Activated CD8-positive, alpha-beta memory T cell treated with anti-CD3 and anti-CD28 coated beads, Interleukin-2, amount 10 ng/mL, durations not matched to agents 7 days and 5 days (primary cell): ENCODE results near the gene YPEL2. TPM values are rescaled to one million over a fixed set of nuclear protein-coding genes. Genes with fewer than 3 reads are reported as not detected.
"Not testable (repeated sequence)": the region's sequence is repeated elsewhere in the genome, so short reads cannot be mapped to it uniquely, and the experiment has no call there.

Experiments used
- ATAC-seq: fragments of 150-1000 bp; cut with Tn5 transposase; one replicate; pipeline ENCODE4 v1.10.0; 2021; ENCODE audit warnings: moderate library complexity
- CTCF ChIA-PET: fragments of 350-600 bp; sonication (Branson Sonifier 250); formaldehyde crosslinking; loops from one replicate; lab custom pipeline; 2021; ENCODE audit warnings: antibody characterized with exemption; lab: Charles Lee
- DNase-seq: peaks from one replicate; pipeline ENCODE4 v3.0.0-alpha.2; 2020
- H3K27ac Mint-ChIP-seq: one replicate; pipeline ENCODE4 v1.8.0; 2021; ENCODE audit warnings: mild to moderate bottlenecking, mixed read lengths
- H3K27me3 Mint-ChIP-seq: one replicate; pipeline ENCODE4 v1.8.0; 2021; ENCODE audit warnings: mixed read lengths
- H3K36me3 Mint-ChIP-seq: one replicate; pipeline ENCODE4 v1.8.0; 2021; ENCODE audit warnings: mild to moderate bottlenecking, mixed read lengths
- H3K4me1 Mint-ChIP-seq: one replicate; pipeline ENCODE4 v1.8.0; 2021; ENCODE audit warnings: mixed read lengths
- H3K4me3 Mint-ChIP-seq: one replicate; pipeline ENCODE4 v1.8.0; 2021; ENCODE audit warnings: mild to moderate bottlenecking, moderate library complexity, mixed read lengths
- H3K9me3 Mint-ChIP-seq: one replicate; pipeline ENCODE4 v1.8.0; 2022; ENCODE audit warnings: low read depth, mixed read lengths
- total RNA-seq, 2 experiments: library from RNA; stranded (reverse); gene quantifications; one replicate each; pipeline ENCODE4 v1.2.3, GENCODE V29; 2021

Gene YPEL2
- total RNA-seq, 2 experiments from 2014 or later = 9.9 to 12.3 TPM

- DNase-seq (no peak), ATAC-seq (no peak)
- peaks cover 3% of the 10 kb centered on the region for H3K36me3 Mint-ChIP-seq
- CTCF ChIA-PET = interaction anchor here (0.9 kb wide), 2 partner anchors 21 to 64 kb away, joined by 3 to 4 read pairs; no protein-coding TSS in a partner anchor
- H3K4me3 Mint-ChIP-seq = no peak overlapping the region
- H3K9me3 Mint-ChIP-seq = no peaks in the 10 kb centered on the region
- peaks cover 55% of the 10 kb centered on the region for H3K4me1 Mint-ChIP-seq
- no peak overlapping the region for H3K27ac Mint-ChIP-seq
- H3K27me3 Mint-ChIP-seq = no peaks in the 10 kb centered on the region
Observed at GRCh38 chr17:59377410-59377809, 46.0 kb downstream of the YPEL2 start.

GRCh38 chr17:59378675-59379074 lies 47.2 kb downstream of the YPEL2 start:
- CTCF ChIA-PET = no interaction called here
- no peaks in the 10 kb centered on the region for H3K27me3 Mint-ChIP-seq
- H3K9me3 Mint-ChIP-seq = no peaks in the 10 kb centered on the region
- H3K4me1 Mint-ChIP-seq = peaks cover 43% of the 10 kb centered on the region
- H3K4me3 Mint-ChIP-seq = no peak overlapping the region
- ATAC-seq = no peak
- DNase-seq = no peak
- H3K27ac Mint-ChIP-seq = no peak overlapping the region
- peaks cover 3% of the 10 kb centered on the region for H3K36me3 Mint-ChIP-seq

GRCh38 chr17:59380474-59380873 lies 49.0 kb downstream of the YPEL2 start:
- H3K36me3 Mint-ChIP-seq = no peaks in the 10 kb centered on the region
- ATAC-seq (no peak), DNase-seq (no peak)
- H3K9me3 Mint-ChIP-seq = no peaks in the 10 kb centered on the region
- H3K27ac Mint-ChIP-seq = no peak overlapping the region
- no peaks in the 10 kb centered on the region for H3K27me3 Mint-ChIP-seq
- CTCF ChIA-PET = interaction anchor here (0.9 to 1.7 kb wide), 3 partner anchors 11 to 61 kb away, joined by 3 to 4 read pairs (median 4); no protein-coding TSS in a partner anchor
- peaks cover 26% of the 10 kb centered on the region for H3K4me1 Mint-ChIP-seq
- no peak overlapping the region for H3K4me3 Mint-ChIP-seq

- Mint-ChIP-seq H3K4me3 (no peak overlapping the region), H3K36me3 (no peaks in the 10 kb centered on the region), H3K9me3 (no peaks in the 10 kb centered on the region), H3K4me1 (peaks cover 15% of the 10 kb centered on the region), H3K27me3 (no peaks in the 10 kb centered on the region), H3K27ac (no peak overlapping the region)
- ATAC-seq (no peak), DNase-seq (no peak)
- CTCF ChIA-PET = no interaction called here
Observed at GRCh38 chr17:59381716-59382570, 50.5 kb downstream of the YPEL2 start.

- DNase-seq (no peak), ATAC-seq (no peak)
- no peaks in the 10 kb centered on the region for H3K36me3 Mint-ChIP-seq
- H3K27me3 Mint-ChIP-seq = no peaks in the 10 kb centered on the region
- CTCF ChIA-PET = interaction anchor here (1.2 kb wide), 1 partner anchor 54 kb away, joined by 4 read pairs; no protein-coding TSS in a partner anchor
- H3K4me3 Mint-ChIP-seq = no peak overlapping the region
- H3K4me1 Mint-ChIP-seq = peaks cover 15% of the 10 kb centered on the region
- no peak overlapping the region for H3K27ac Mint-ChIP-seq
- H3K9me3 Mint-ChIP-seq = no peaks in the 10 kb centered on the region
Observed at GRCh38 chr17:59383893-59384292, 52.4 kb downstream of the YPEL2 start.

- Mint-ChIP-seq H3K4me1 (peaks cover 6% of the 10 kb centered on the region), H3K27ac (no peak overlapping the region), H3K36me3 (peaks cover 15% of the 10 kb centered on the region), H3K9me3 (no peaks in the 10 kb centered on the region), H3K27me3 (no peaks in the 10 kb centered on the region), H3K4me3 (no peak overlapping the region)
- no peak for DNase-seq
- ATAC-seq = no peak
- CTCF ChIA-PET = interaction anchor here (1.0 to 2.6 kb wide), 2 partner anchors 14 to 58 kb away, joined by 3 to 9 read pairs; no protein-coding TSS in a partner anchor
Observed at GRCh38 chr17:59387351-59388068, 56.1 kb downstream of the YPEL2 start.

- Mint-ChIP-seq H3K9me3 (no peaks in the 10 kb centered on the region), H3K4me3 (no peak overlapping the region), H3K36me3 (peaks cover 18% of the 10 kb centered on the region), H3K27me3 (no peaks in the 10 kb centered on the region), H3K27ac (no peak overlapping the region), H3K4me1 (peaks cover 8% of the 10 kb centered on the region)
- DNase-seq (no peak), ATAC-seq (no peak)
- CTCF ChIA-PET = interaction anchor here (1.0 to 2.6 kb wide), 3 partner anchors 14 to 77 kb away, joined by 3 to 9 read pairs (median 3); no protein-coding TSS in a partner anchor
Observed at GRCh38 chr17:59388069-59388556, 56.7 kb downstream of the YPEL2 start.

GRCh38 chr17:59389066-59389465 lies 57.6 kb downstream of the YPEL2 start:
- no peaks in the 10 kb centered on the region for H3K9me3 Mint-ChIP-seq
- H3K4me3 Mint-ChIP-seq = no peak overlapping the region
- H3K27me3 Mint-ChIP-seq = no peaks in the 10 kb centered on the region
- no peak for ATAC-seq
- DNase-seq = no peak
- H3K4me1 Mint-ChIP-seq = peaks cover 8% of the 10 kb centered on the region
- peaks cover 18% of the 10 kb centered on the region for H3K36me3 Mint-ChIP-seq
- CTCF ChIA-PET = interaction anchor here (0.5 to 2.6 kb wide), 3 partner anchors 13 to 78 kb away, joined by 3 to 9 read pairs (median 3); no protein-coding TSS in a partner anchor
- H3K27ac Mint-ChIP-seq = no peak overlapping the region

GRCh38 chr17:59391021-59391420 lies 59.6 kb downstream of the YPEL2 start:
- ATAC-seq = no peak
- Mint-ChIP-seq H3K36me3 (peaks cover 18% of the 10 kb centered on the region), H3K27me3 (no peaks in the 10 kb centered on the region), H3K4me1 (peaks cover 8% of the 10 kb centered on the region), H3K4me3 (no peak overlapping the region), H3K9me3 (no peaks in the 10 kb centered on the region), H3K27ac (no peak overlapping the region)
- no peak for DNase-seq
- CTCF ChIA-PET = no interaction called here

GRCh38 chr17:59392973-59393679 lies 61.7 kb downstream of the YPEL2 start:
- DNase-seq (no peak), ATAC-seq (no peak)
- Mint-ChIP-seq H3K9me3 (no peaks in the 10 kb centered on the region), H3K27me3 (no peaks in the 10 kb centered on the region), H3K36me3 (peaks cover 26% of the 10 kb centered on the region), H3K4me3 (no peak overlapping the region), H3K27ac (no peak overlapping the region), H3K4me1 (peaks cover 8% of the 10 kb centered on the region)
- CTCF ChIA-PET = interaction anchor here (1.1 kb wide), 1 partner anchor 10 kb away, joined by 3 read pairs; no protein-coding TSS in a partner anchor

GRCh38 chr17:59393742-59394410 lies 62.4 kb downstream of the YPEL2 start:
- H3K27me3 Mint-ChIP-seq, H3K9me3 Mint-ChIP-seq, CTCF ChIA-PET: not testable (repeated sequence)

GRCh38 chr17:59396134-59396826 lies 64.8 kb downstream of the YPEL2 start:
- Mint-ChIP-seq H3K27ac (no peak overlapping the region), H3K4me3 (no peak overlapping the region), H3K36me3 (peaks cover 21% of the 10 kb centered on the region), H3K9me3 (no peaks in the 10 kb centered on the region), H3K27me3 (no peaks in the 10 kb centered on the region), H3K4me1 (peaks cover 9% of the 10 kb centered on the region)
- CTCF ChIA-PET = interaction anchor here (1.0 to 1.1 kb wide), 2 partner anchors 20 to 79 kb away, joined by 3 read pairs; no protein-coding TSS in a partner anchor
- no peak for DNase-seq
- ATAC-seq = no peak

More at GRCh38 chr17:59393742-59394410, 62.4 kb downstream of the YPEL2 start:
- H3K36me3 Mint-ChIP-seq = peaks cover 28% of the 10 kb centered on the region
- ATAC-seq, H3K4me1 Mint-ChIP-seq, H3K4me3 Mint-ChIP-seq, H3K27ac Mint-ChIP-seq, DNase-seq: not testable (repeated sequence)
